Activated CD4-positive, alpha-beta T cell treated with anti-CD3 and anti-CD28 coated beads, Interleukin-2, amount 10 ng/mL, durations not matched to agents 24 days and 14 days (primary cell): ENCODE results near the gene SYCE1. TPM values are rescaled to one million over a fixed set of nuclear protein-coding genes. Genes with fewer than 3 reads are reported as not detected.
"Not testable (repeated sequence)": the region's sequence is repeated elsewhere in the genome, so short reads cannot be mapped to it uniquely, and the experiment has no call there.

Experiments used
- DNase-seq: peaks from one replicate; pipeline ENCODE4 v3.0.0; 2022
- H3K27ac Mint-ChIP-seq: one replicate; pipeline ENCODE4 v1.8.0; 2022; ENCODE audit warnings: mild to moderate bottlenecking, mixed read lengths
- H3K27me3 Mint-ChIP-seq: one replicate; pipeline ENCODE4 v1.8.0; 2022; ENCODE audit warnings: mixed read lengths
- H3K36me3 Mint-ChIP-seq: one replicate; pipeline ENCODE4 v1.8.0; 2022; ENCODE audit warnings: low read depth, mild to moderate bottlenecking, mixed read lengths
- H3K4me1 Mint-ChIP-seq: one replicate; pipeline ENCODE4 v1.8.0; 2021; ENCODE audit warnings: mixed read lengths
- H3K4me3 Mint-ChIP-seq: one replicate; pipeline ENCODE4 v1.8.0; 2022; ENCODE audit warnings: mild to moderate bottlenecking, moderate library complexity, mixed read lengths
- H3K9me3 Mint-ChIP-seq: one replicate; pipeline ENCODE4 v1.8.0; 2021; ENCODE audit warnings: mixed read lengths
- intact Hi-C: fragments of 100-400 bp; cut with micrococcal nuclease; formaldehyde crosslinking; loops from one replicate; pipeline ENCODE4 v1.15.1; 2023
- total RNA-seq: library from RNA; stranded (reverse); gene quantifications from 2 replicates; pipeline ENCODE4 v1.2.3, GENCODE V29; 2022

SYCE1 gene
- total RNA-seq, 1 donor from 2014 or later = 0.37 TPM

GRCh38 chr10:133572055-133572454 is 6.7 kb upstream of the SYCE1 start:
- H3K4me1 Mint-ChIP-seq, H3K36me3 Mint-ChIP-seq, H3K9me3 Mint-ChIP-seq, intact Hi-C loops, DNase-seq, H3K27me3 Mint-ChIP-seq, H3K27ac Mint-ChIP-seq, H3K4me3 Mint-ChIP-seq: not testable (repeated sequence)

DNA sequence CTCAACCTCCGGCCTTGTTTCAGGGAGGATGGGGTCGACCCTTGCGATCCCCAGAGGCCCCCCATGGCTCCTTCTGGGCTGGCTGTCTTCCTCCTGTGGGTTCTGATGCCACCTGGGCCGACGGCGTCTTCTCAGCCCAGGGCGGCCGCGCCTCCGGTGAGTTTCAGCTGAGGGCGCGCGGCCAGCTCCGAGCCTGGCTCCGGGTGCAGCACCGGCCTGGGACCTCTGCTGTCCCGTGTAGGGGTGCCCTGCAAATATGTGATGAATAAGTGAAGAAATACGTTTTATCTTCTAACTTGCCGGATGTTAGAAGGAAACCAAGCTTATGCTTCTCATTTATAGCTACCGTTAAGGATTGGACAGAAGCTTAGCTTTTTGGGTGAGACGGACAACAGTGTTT is 4.4 kb upstream of the SYCE1 start:
- H3K4me1 Mint-ChIP-seq, H3K36me3 Mint-ChIP-seq, intact Hi-C loops, H3K4me3 Mint-ChIP-seq, H3K27me3 Mint-ChIP-seq, DNase-seq, H3K27ac Mint-ChIP-seq: not testable (repeated sequence)
- H3K9me3 Mint-ChIP-seq = peaks cover 10% of the 10 kb centered on the region

DNA sequence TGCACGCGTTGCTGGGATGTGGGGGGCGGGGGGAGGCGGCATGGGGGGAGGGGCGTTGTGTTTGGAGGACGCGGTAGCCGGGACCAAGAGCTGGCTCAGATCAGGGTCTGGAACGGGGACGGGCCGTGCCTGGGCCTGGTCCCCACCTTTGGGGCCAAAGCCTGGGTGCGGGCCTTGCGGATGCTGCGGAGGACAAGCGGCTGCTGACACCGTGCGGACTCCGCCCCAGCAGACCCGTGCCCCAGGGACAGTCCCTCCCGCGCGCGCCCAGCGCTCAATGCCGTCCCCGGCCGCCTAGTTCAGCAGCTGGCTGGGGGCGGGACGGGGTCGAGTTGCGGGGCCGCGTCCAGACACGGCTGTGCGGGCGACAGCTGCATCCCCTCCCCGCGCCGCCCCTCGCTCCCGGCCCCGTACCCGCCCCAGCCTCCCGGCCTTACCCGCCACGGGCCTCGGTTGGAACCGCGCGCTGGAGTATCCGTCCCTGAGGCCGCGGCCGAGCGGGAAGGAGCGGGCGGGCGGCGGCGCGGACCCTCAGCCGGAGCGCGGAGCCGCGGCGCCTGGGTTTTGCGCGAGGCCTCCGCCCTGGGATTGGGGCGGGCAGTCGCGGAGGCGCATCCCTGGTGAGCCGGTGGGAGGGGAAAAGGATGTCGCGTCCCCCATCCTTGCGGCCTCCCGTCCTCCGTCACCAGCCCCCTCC is 3.6 kb upstream of the SYCE1 start:
- intact Hi-C loops, H3K4me1 Mint-ChIP-seq, H3K27me3 Mint-ChIP-seq, H3K4me3 Mint-ChIP-seq, DNase-seq, H3K36me3 Mint-ChIP-seq, H3K27ac Mint-ChIP-seq: not testable (repeated sequence)
- H3K9me3 Mint-ChIP-seq = peaks cover 10% of the 10 kb centered on the region

- Mint-ChIP-seq H3K27ac (no peak overlapping the region), H3K9me3 (peaks cover 6% of the 10 kb centered on the region), H3K27me3 (peaks cover 2% of the 10 kb centered on the region), H3K4me1 (no peaks in the 10 kb centered on the region), H3K4me3 (no peak overlapping the region), H3K36me3 (no peaks in the 10 kb centered on the region)
- intact Hi-C loops = no loop called here
- DNase-seq = no peak
These were observed 2.9 kb upstream of the SYCE1 start for GRCh38 chr10:133568287-133568614.

DNA sequence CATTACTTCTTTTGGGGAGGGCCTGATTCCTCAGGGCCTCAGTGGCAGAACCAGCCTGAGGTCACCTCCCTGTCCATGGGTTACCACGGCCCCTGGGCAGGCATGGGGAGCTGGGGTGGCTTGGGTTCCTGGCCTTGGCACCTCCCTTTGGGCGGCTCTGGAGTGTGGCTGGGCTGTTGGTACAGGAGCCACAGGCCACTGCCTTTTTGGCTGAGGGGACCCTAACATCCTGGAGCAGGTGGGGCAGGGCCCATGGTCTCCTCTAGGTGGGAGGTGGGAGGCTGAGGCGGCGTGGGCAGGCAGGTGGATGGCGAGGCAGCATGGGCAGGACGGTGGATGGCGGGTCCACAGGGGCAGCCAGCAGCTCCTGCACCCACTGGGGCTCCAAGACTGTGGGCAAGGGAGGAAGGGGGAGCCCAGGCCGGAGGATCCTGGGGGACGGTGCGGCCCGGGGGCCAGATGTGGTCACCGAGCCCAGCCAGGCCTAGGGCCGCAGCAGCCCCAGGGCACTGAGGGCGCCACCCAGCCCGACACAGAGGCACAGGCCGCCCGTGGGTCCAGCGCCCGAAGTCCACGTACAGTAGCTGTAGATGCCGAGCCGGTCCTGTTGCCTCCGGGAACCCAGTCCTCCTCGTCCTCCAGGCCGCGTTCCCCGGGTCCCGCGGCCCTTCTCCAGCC is 2.4 kb upstream of the SYCE1 start:
- Mint-ChIP-seq H3K27me3 (peaks cover 2% of the 10 kb centered on the region), H3K4me1 (no peaks in the 10 kb centered on the region), H3K9me3 (peaks cover 4% of the 10 kb centered on the region), H3K4me3 (no peak overlapping the region), H3K36me3 (no peaks in the 10 kb centered on the region), H3K27ac (no peak overlapping the region)
- intact Hi-C loops = no loop called here
- no peak for DNase-seq

DNA sequence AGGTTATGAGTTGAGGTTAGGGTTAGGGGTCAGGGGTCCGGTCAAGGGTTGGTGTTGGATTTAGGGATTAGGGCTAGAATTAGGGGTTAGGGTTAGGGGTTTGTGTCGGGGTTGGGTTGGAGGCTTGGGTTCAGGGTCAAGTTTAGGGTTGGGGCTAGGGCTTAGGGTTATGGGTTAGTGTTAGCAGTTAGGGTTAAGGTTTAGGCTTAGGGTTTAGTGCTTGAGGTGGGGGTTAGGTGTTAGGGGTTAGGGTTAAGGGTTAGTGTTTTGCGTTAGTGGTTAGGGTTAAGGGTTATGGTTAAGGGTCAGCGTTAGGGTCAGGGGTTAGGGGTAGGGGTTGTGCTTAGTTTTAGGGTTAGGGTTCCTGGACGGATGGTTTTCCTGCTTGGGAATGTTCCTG is 1.7 kb upstream of the SYCE1 start:
- H3K27ac Mint-ChIP-seq = no peak overlapping the region
- no peaks in the 10 kb centered on the region for H3K4me1 Mint-ChIP-seq
- H3K9me3 Mint-ChIP-seq = peaks cover 4% of the 10 kb centered on the region
- H3K4me3 Mint-ChIP-seq = no peak overlapping the region
- intact Hi-C loops = no loop called here
- no peaks in the 10 kb centered on the region for H3K36me3 Mint-ChIP-seq
- H3K27me3 Mint-ChIP-seq = peaks cover 2% of the 10 kb centered on the region
- DNase-seq = no peak

GRCh38 chr10:133564816-133565215 is 567 bp downstream of the SYCE1 start:
- no peak for DNase-seq
- Mint-ChIP-seq H3K9me3 (peaks cover 4% of the 10 kb centered on the region), H3K27me3 (peaks cover 3% of the 10 kb centered on the region), H3K4me3 (no peak overlapping the region), H3K4me1 (no peaks in the 10 kb centered on the region), H3K36me3 (no peaks in the 10 kb centered on the region), H3K27ac (no peak overlapping the region)
- intact Hi-C loops = no loop called here

- Mint-ChIP-seq H3K36me3 (no peaks in the 10 kb centered on the region), H3K9me3 (no peaks in the 10 kb centered on the region), H3K27me3 (peaks cover 2% of the 10 kb centered on the region), H3K27ac (no peak overlapping the region), H3K4me1 (no peaks in the 10 kb centered on the region), H3K4me3 (no peak overlapping the region)
- no peak for DNase-seq
- intact Hi-C loops = no loop called here
These were observed 6.2 kb downstream of the SYCE1 start for GRCh38 chr10:133559216-133559615.

DNA sequence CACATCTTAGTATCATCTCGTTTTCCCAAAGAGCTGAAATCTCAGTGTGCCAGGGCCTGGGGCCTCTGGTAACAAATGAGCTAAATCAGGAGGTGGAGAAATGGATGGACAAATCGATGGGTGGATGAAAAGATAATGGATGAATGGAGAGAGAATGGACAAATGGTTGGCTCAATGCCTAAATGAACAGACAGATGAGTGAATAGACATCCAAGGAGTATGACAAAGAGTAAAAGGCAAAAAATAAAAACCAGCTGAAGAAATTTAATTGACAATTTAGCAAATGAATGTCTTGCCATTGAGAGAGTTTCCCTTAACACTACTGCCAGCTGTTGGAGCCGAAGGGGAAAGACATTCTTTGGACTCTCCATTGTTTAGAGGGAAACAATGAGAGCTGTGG is 8.0 kb downstream of the SYCE1 start:
- no peaks in the 10 kb centered on the region for H3K9me3 Mint-ChIP-seq
- H3K27me3 Mint-ChIP-seq = peaks cover 2% of the 10 kb centered on the region
- H3K4me1 Mint-ChIP-seq = no peaks in the 10 kb centered on the region
- H3K27ac Mint-ChIP-seq = no peak overlapping the region
- intact Hi-C loops = no loop called here
- no peak for DNase-seq
- no peak overlapping the region for H3K4me3 Mint-ChIP-seq
- no peaks in the 10 kb centered on the region for H3K36me3 Mint-ChIP-seq

- Mint-ChIP-seq H3K36me3 (no peaks in the 10 kb centered on the region), H3K9me3 (no peaks in the 10 kb centered on the region), H3K4me1 (no peaks in the 10 kb centered on the region), H3K27ac (no peak overlapping the region), H3K4me3 (no peak overlapping the region), H3K27me3 (no peaks in the 10 kb centered on the region)
- intact Hi-C loops = no loop called here
- no peak for DNase-seq
These were observed 9.9 kb downstream of the SYCE1 start for GRCh38 chr10:133555521-133555920.

- no peaks in the 10 kb centered on the region for H3K9me3 Mint-ChIP-seq
These were observed 10.8 kb downstream of the SYCE1 start for GRCh38 chr10:133554600-133554999.

GRCh38 chr10:133544506-133544905 is 20.9 kb downstream of the SYCE1 start:
- DNase-seq = no peak
- intact Hi-C loops = no loop called here
- Mint-ChIP-seq H3K4me1 (no peaks in the 10 kb centered on the region), H3K36me3 (no peaks in the 10 kb centered on the region), H3K27ac (no peak overlapping the region), H3K4me3 (no peak overlapping the region), H3K27me3 (peaks cover 2% of the 10 kb centered on the region), H3K9me3 (peaks cover 10% of the 10 kb centered on the region)

More at GRCh38 chr10:133554600-133554999, 10.8 kb downstream of the SYCE1 start:
- no peak for DNase-seq
- H3K4me3 Mint-ChIP-seq = no peak overlapping the region
- H3K36me3 Mint-ChIP-seq = no peaks in the 10 kb centered on the region
- intact Hi-C loops = no loop called here
- no peaks in the 10 kb centered on the region for H3K27me3 Mint-ChIP-seq
- no peaks in the 10 kb centered on the region for H3K4me1 Mint-ChIP-seq
- no peak overlapping the region for H3K27ac Mint-ChIP-seq

DNA sequence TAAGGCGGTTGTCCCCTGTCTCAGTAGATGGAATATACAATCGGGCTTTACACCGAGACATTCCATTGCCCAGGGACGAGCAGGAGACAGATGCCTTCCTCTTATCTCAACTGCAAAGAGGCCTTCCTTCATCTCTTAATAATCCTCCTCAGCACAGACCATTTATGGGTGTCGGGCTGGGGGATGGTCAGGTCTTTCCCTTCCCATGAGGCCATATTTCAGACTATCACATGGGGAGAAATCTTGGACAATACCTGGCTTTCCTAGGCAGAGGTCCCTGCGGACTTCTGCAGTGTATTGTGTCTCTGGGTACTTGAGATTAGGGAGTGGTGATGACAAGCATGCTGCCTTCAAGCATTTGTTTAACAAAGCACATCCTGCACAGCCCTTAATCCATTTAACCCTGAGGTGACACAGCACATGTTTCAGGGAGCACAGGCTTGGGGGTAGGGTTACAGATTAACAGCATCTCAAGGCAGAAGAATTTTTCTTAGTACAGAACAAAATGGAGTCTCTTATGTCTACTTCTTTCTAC is 23.9 kb downstream of the SYCE1 start:
- H3K27ac Mint-ChIP-seq, intact Hi-C loops, H3K9me3 Mint-ChIP-seq, H3K4me3 Mint-ChIP-seq, H3K4me1 Mint-ChIP-seq, H3K36me3 Mint-ChIP-seq, DNase-seq, H3K27me3 Mint-ChIP-seq: not testable (repeated sequence)

DNA sequence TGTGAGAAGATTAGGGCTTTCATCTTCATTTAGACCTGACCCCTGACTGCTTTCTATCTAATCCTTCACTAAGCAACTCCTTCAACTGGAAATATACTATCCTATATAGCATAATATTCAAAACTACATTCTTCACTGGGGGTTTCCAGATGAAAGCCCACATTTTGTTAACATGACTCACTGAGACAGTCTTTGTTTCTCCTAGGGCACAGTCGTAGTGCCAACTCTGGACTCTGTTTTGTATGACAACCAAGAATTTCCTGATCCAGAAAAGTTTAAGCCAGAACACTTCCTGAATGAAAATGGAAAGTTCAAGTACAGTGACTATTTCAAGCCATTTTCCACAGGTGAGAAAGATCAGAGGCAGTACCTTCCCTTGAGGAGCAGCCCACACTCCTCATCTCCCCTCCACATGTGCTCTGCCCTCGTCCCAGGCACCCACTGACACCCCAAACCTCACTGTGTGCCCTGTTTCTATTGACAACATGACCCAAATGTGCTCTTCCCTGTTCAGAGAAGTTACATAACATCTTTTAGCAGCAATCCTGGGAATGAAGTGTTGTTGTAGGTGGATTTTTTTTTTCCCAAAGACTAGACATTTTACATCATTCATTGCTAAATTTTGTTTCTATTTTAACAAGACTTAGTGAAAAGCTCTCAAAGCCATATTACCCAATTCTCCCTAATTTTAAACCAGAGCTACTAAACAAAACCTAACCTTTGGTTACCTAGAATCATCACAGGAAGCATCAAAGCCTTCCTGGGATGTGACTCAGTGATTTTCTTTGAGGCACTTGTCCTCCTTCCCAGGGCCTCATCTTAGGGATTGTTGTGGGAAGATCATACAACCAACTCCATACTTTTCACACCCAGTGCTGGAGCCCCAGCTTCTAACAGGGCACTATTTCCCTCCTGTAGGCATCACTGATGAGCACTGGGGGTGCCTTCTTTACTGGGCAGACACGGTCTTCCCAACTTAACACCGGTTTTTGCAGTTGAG is 27.5 kb downstream of the SYCE1 start:
- no peaks in the 10 kb centered on the region for H3K4me1 Mint-ChIP-seq
- intact Hi-C loops = no loop called here
- no peak overlapping the region for H3K4me3 Mint-ChIP-seq
- H3K36me3 Mint-ChIP-seq = no peaks in the 10 kb centered on the region
- H3K27me3 Mint-ChIP-seq = no peaks in the 10 kb centered on the region
- H3K9me3 Mint-ChIP-seq = no peaks in the 10 kb centered on the region
- no peak overlapping the region for H3K27ac Mint-ChIP-seq
- no peak for DNase-seq
